HFFc6 (cell line): ENCODE data around the gene PBX3. TPM values are rescaled to one million over a fixed set of nuclear protein-coding genes. Genes with fewer than 3 reads are reported as not detected.

Experiments used
- DNase-seq: peaks from one replicate; pipeline ENCODE4 v3.0.0-alpha.2; 2018
- H3K27ac Mint-ChIP-seq: 2 replicates; pipeline ENCODE4 v1.8.0; 2020; ENCODE audit warnings: mild to moderate bottlenecking, mixed read lengths
- H3K27me3 Mint-ChIP-seq: 2 replicates; pipeline ENCODE4 v1.8.0; 2021; ENCODE audit warnings: mild to moderate bottlenecking, moderate library complexity, mixed read lengths; ENCODE audit not compliant: insufficient read depth
- H3K36me3 Mint-ChIP-seq: 2 replicates; pipeline ENCODE4 v1.8.0; 2021; ENCODE audit warnings: low read depth, mixed read lengths
- H3K4me1 Mint-ChIP-seq: 2 replicates; pipeline ENCODE4 v1.8.0; 2020; ENCODE audit warnings: low read depth, mixed read lengths
- H3K4me3 Mint-ChIP-seq: 2 replicates; pipeline ENCODE4 v1.8.0; 2020; ENCODE audit warnings: mild to moderate bottlenecking, moderate library complexity, mixed read lengths
- H3K9me3 Mint-ChIP-seq: 2 replicates; pipeline ENCODE4 v1.8.0; 2020; ENCODE audit warnings: mild to moderate bottlenecking, mixed read lengths
- CTCF ChIP-seq: fragments of 200-600 bp; sonication (generic); IDR thresholded peaks from 2 replicates; pipeline ENCODE4 v1.5.0; 2021; ENCODE audit warnings: antibody characterized with exemption, mild to moderate bottlenecking
- total RNA-seq, 6 experiments: library from RNA; stranded (reverse); fragmentation: NEBNext Ultra II Directional; extraction: Animal tissue kit (Norgen Biotek cat#: 25700); gene quantifications; 2 replicates in 1 of 6; 3 replicates in 5 of 6; pipeline ENCODE4 v1.2.3, GENCODE V29; 2021

Gene PBX3
- total RNA-seq, 6 experiments from 2014 or later = 32.2 to 44.3 (median 40.3) TPM

GRCh38 chr9:125745018-125745417, 2.2 kb upstream of the PBX3 start:
- DNase-seq = no peak
- H3K27ac Mint-ChIP-seq = peak overlapping the region; percentile 78
- H3K4me3 Mint-ChIP-seq = peak overlapping the region; percentile 92
- H3K9me3 Mint-ChIP-seq = no peaks in the 10 kb centered on the region
- peaks cover 14% of the 10 kb centered on the region for H3K36me3 Mint-ChIP-seq
- H3K4me1 Mint-ChIP-seq = peaks cover 52% of the 10 kb centered on the region
- peaks cover 3% of the 10 kb centered on the region; the same call in 1 of the 2 replicates for H3K27me3 Mint-ChIP-seq
- no peak for TF ChIP-seq CTCF

DNA sequence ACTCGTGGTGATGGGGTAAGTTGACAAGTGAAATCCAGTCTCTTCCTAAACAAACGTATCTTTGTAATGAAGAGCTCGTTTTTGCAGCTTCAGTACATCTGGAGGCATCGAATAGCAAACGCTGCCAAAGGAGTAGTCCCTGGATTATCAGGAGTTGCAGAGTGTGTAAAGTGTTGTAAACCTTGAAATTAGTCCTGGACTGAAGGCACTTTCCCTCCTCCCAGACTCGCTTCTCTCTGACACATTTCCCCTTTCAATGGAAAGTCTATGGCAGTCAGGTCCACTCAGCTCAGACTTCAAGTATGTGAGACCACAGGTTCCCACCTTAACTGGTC, 1.5 kb upstream of the PBX3 start:
- Mint-ChIP-seq H3K36me3 (peaks cover 20% of the 10 kb centered on the region), H3K27me3 (peaks cover 3% of the 10 kb centered on the region; the same call in 1 of the 2 replicates), H3K4me3 (peak overlapping the region; percentile 92), H3K4me1 (peaks cover 58% of the 10 kb centered on the region), H3K9me3 (no peaks in the 10 kb centered on the region), H3K27ac (peak overlapping the region; percentile 78)
- peak; percentile 17 for DNase-seq
- TF ChIP-seq CTCF = no peak

DNA sequence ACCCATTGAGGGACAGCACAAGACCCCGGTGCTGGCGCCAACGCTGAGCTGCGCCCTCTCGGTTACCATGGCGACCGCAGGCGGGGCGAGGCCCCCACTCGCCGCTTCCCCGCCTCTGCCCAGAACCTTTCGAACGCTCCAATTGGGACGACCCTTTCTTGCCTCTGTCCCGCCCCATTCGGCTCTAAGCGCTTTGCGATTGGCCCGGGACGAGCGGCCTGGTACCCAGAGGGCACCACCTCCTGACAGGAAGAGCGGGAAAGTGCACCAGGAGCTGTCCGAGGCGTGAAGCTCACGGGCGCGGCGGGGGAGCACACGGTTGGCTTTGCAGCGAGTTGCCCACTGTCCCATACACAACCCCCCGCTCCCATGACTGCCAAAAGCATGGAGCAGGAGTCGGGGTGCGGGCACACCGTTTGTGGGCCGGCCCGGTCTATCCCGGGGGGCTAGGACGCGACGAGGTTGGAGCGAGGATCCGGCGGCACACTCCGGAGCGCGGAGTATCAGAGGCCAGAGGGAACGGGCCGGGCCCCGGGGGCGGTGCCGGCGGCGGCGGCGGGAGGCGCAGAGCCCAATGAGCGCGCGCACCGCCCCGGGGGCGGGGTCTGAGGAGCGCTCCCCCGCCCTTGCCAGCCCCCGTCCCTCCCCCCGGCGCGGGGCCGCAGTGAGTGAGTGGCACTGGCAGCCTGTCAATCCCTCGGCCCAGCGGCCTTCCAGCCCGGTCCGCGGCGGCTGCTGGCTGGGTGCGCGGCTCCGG, 978 bp upstream of the PBX3 start:
- DNase-seq = peak; percentile 93
- Mint-ChIP-seq H3K27me3 (peaks cover 3% of the 10 kb centered on the region; the same call in 1 of the 2 replicates), H3K27ac (peak overlapping the region; percentile 78), H3K4me1 (peaks cover 63% of the 10 kb centered on the region), H3K4me3 (peak overlapping the region; percentile 92), H3K9me3 (no peaks in the 10 kb centered on the region), H3K36me3 (peaks cover 23% of the 10 kb centered on the region)
- no peak for TF ChIP-seq CTCF

- H3K27ac Mint-ChIP-seq = no peak overlapping the region
- TF ChIP-seq CTCF = no peak
- H3K9me3 Mint-ChIP-seq = no peaks in the 10 kb centered on the region
- peaks cover 69% of the 10 kb centered on the region for H3K4me1 Mint-ChIP-seq
- H3K27me3 Mint-ChIP-seq = peaks cover 3% of the 10 kb centered on the region; the same call in 1 of the 2 replicates
- H3K36me3 Mint-ChIP-seq = peaks cover 28% of the 10 kb centered on the region
- no peak for DNase-seq
- no peak overlapping the region for H3K4me3 Mint-ChIP-seq
Measured at GRCh38 chr9:125746774-125747052, 460 bp upstream of the PBX3 start.

DNA sequence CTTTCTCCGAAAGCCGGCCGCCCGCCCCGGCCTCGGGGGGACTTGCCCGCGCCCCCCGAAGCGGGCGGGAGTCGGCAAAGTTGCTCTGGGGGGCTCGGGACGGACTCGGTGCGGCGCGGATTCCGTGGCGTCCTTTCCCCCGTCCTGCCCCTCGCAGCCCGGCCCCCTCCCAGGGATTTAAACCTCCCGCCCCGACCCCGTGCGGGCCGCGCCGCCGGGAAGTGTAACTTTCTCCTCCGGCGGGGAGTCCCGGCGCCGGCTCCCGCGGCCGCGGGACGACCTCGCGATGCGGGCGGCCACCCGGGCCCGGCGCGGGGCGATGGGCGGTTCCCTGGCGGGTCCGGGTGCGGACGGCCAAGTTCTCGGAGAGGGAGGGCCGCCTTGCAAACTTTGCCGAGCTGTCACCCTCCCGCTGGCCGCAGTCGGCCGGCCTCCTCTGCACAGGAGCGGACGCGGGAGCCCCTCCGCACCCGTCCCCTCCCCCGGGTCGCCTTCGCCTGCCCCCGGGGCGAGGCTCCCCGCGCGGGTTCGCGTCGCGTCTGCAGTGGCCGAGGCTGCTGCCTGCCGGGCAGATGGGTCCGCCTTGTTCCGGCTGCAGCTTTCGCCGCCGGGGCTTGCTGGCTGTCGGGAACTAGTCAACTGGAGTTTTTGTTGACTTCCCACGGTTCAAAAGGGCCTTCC, 732 bp downstream of the PBX3 start:
- Mint-ChIP-seq H3K4me3 (peak overlapping the region; percentile 91), H3K27me3 (peaks cover 3% of the 10 kb centered on the region; the same call in 1 of the 2 replicates), H3K9me3 (no peaks in the 10 kb centered on the region), H3K27ac (peak overlapping the region; percentile 91), H3K36me3 (peaks cover 34% of the 10 kb centered on the region), H3K4me1 (peaks cover 75% of the 10 kb centered on the region)
- no peak for TF ChIP-seq CTCF
- no peak for DNase-seq
